ENCODE measurements around the gene FGF18. TPM values are rescaled to one million over a fixed set of nuclear protein-coding genes. Genes with fewer than 3 reads are reported as not detected.

Gene FGF18
- total and polyA plus RNA-seq, 10 of the 15 experiments (the other 5 are each of a cell fraction or from before 2014, with no cell fraction given): 0.03 to 0.10 (median 0.06) TPM; not detected in 5

DNA sequence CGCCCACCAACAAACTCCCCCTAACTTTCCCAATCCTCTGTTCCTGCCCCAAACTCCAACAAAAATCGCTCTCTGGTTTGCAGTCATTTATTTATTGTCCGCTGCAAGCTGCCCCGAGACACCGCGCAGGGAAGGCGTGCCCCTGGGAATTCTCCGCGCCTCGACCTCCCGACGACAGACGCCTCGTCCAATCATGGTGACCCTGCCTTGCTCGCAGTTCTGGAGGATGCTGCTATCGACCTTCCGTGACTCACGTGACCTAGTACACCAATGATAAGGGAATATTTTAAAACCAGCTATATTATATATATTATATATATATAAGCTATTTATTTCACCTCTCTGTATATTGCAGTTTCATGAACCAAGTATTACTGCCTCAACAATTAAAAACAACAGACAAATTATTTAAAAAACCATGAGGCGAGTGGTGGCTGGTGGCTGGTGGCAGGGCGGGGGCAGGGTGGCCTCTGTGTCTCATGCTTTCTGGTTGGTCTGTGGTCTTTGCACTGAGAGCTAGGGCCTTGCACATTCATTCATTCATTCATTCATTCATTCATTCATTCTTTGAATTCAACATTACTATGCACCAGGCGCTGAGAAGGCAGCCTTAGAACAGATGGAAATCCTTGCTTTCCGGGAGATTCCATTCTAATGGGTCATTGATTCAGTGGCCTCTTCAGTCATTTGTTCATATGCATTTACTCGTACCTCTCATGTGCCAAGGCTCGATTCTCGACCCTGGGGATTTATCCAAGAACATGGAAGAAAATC, 37.9 kb downstream of the FGF18 start:
- no peak overlapping the region for H2AFZ ChIP-seq (ENCODE audit: control insufficient read depth, low read depth, low read length)
- ATAC-seq: no peak
- no peak overlapping the region for H3K4me2 ChIP-seq (ENCODE audit: control insufficient read depth, insufficient read depth)
- BruUV-seq (replicated peaks): no TSS peak
- FAIRE-seq: no peak
- H3K4me3 ChIP-seq: no peak overlapping the region
- RAD21 ChIA-PET (ENCODE audit: unreplicated experiment): no interaction called here
- H3K9ac ChIP-seq (ENCODE audit: control insufficient read depth, insufficient read depth, low read length): no peak overlapping the region
- H3K27ac ChIP-seq (ENCODE audit: control insufficient read depth, insufficient read depth): no peak overlapping the region
- intact Hi-C loops (cut with micrococcal nuclease; ENCODE audit: unreplicated experiment): no loop called here
- peaks cover 0 to 1% of the 10 kb centered on the region in 2 experiments; a peak in 2 of 4 replicates for H3K27me3 ChIP-seq (replicated peaks in 1 of 2; ENCODE audit: control insufficient read depth in 2 of 2, insufficient read depth in 2 of 2, low read length in 1 of 2)
- no peaks in the 10 kb centered on the region for H3K36me3 ChIP-seq (ENCODE audit: control insufficient read depth in 2 of 2, insufficient read depth in 2 of 2, low read length in 1 of 2)
- SMC1A ChIA-PET (ENCODE audit: uncharacterized antibody, unreplicated experiment): no interaction called here
- H3K4me1 ChIP-seq (ENCODE audit: control insufficient read depth, insufficient read depth, low read length): no peaks in the 10 kb centered on the region
- DNase-seq (ENCODE audit: low read depth, low spot score): no peak
- no peaks in the 10 kb centered on the region for H3K79me2 ChIP-seq (ENCODE audit: control insufficient read depth, insufficient read depth, low read length)
- no peaks in the 10 kb centered on the region for H4K20me1 ChIP-seq (ENCODE audit: control insufficient read depth, insufficient read depth)
- POLR2A ChIA-PET: no interaction called here
- CTCF ChIA-PET: no interaction called here
- in situ Hi-C loops (cut with MboI): no loop called here
- no peaks in the 10 kb centered on the region for H3K9me3 ChIP-seq (replicated peaks; ENCODE audit: control insufficient read depth, insufficient read depth, low read length)
- 59% methylated on average over 24 of the region's 25 CpGs for WGBS (ENCODE audit: insufficient coverage, insufficient replicate concordance, low lambda C conversion rate, missing lambda C conversion rate)
- TF ChIP-seq NR2C2 (IDR thresholded peaks at IDR 0.05; ENCODE audit: borderline replicate concordance, control insufficient read depth, insufficient read length, low read depth) (no peak), IKZF2 (IDR thresholded peaks at IDR 0.05) (no peak), SUPT20H (IDR thresholded peaks at IDR 0.05; ENCODE audit: borderline replicate concordance, control insufficient read depth, low read depth, low read length) (no peak), NFIC (IDR thresholded peaks at IDR 0.05; ENCODE audit: low read depth, low read length) (no peak), SUZ12 (IDR thresholded peaks at IDR 0.05; ENCODE audit: unreplicated experiment) (no peak), BMI1 (IDR thresholded peaks at IDR 0.05; ENCODE audit: borderline replicate concordance) (no peak), ZNF622 (IDR thresholded peaks at IDR 0.05) (no peak), HDAC6 (IDR thresholded peaks at IDR 0.05; ENCODE audit: unreplicated experiment) (no peak), SMAD5 (IDR thresholded peaks at IDR 0.05; ENCODE audit: low read depth) (no peak)
- TF ChIP-seq, protein P1, sequence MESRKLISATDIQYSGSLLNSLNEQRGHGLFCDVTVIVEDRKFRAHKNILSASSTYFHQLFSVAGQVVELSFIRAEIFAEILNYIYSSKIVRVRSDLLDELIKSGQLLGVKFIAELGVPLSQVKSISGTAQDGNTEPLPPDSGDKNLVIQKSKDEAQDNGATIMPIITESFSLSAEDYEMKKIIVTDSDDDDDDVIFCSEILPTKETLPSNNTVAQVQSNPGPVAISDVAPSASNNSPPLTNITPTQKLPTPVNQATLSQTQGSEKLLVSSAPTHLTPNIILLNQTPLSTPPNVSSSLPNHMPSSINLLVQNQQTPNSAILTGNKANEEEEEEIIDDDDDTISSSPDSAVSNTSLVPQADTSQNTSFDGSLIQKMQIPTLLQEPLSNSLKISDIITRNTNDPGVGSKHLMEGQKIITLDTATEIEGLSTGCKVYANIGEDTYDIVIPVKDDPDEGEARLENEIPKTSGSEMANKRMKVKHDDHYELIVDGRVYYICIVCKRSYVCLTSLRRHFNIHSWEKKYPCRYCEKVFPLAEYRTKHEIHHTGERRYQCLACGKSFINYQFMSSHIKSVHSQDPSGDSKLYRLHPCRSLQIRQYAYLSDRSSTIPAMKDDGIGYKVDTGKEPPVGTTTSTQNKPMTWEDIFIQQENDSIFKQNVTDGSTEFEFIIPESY (IDR thresholded peaks at IDR 0.05): no peak
- TF ChIP-seq, protein P2, sequence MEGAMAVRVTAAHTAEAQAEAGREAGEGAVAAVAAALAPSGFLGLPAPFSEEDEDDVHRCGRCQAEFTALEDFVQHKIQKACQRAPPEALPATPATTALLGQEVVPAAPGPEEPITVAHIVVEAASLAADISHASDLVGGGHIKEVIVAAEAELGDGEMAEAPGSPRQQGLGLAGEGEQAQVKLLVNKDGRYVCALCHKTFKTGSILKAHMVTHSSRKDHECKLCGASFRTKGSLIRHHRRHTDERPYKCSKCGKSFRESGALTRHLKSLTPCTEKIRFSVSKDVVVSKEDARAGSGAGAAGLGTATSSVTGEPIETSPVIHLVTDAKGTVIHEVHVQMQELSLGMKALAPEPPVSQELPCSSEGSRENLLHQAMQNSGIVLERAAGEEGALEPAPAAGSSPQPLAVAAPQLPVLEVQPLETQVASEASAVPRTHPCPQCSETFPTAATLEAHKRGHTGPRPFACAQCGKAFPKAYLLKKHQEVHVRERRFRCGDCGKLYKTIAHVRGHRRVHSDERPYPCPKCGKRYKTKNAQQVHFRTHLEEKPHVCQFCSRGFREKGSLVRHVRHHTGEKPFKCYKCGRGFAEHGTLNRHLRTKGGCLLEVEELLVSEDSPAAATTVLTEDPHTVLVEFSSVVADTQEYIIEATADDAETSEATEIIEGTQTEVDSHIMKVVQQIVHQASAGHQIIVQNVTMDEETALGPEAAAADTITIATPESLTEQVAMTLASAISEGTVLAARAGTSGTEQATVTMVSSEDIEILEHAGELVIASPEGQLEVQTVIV (IDR thresholded peaks at IDR 0.05; ENCODE audit: borderline replicate concordance, partially characterized antibody): no peak
- TF ChIP-seq, protein P3, sequence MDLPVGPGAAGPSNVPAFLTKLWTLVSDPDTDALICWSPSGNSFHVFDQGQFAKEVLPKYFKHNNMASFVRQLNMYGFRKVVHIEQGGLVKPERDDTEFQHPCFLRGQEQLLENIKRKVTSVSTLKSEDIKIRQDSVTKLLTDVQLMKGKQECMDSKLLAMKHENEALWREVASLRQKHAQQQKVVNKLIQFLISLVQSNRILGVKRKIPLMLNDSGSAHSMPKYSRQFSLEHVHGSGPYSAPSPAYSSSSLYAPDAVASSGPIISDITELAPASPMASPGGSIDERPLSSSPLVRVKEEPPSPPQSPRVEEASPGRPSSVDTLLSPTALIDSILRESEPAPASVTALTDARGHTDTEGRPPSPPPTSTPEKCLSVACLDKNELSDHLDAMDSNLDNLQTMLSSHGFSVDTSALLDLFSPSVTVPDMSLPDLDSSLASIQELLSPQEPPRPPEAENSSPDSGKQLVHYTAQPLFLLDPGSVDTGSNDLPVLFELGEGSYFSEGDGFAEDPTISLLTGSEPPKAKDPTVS (IDR thresholded peaks at IDR 0.05; ENCODE audit: low read depth, low read length): no peak
- TF ChIP-seq, protein P4, sequence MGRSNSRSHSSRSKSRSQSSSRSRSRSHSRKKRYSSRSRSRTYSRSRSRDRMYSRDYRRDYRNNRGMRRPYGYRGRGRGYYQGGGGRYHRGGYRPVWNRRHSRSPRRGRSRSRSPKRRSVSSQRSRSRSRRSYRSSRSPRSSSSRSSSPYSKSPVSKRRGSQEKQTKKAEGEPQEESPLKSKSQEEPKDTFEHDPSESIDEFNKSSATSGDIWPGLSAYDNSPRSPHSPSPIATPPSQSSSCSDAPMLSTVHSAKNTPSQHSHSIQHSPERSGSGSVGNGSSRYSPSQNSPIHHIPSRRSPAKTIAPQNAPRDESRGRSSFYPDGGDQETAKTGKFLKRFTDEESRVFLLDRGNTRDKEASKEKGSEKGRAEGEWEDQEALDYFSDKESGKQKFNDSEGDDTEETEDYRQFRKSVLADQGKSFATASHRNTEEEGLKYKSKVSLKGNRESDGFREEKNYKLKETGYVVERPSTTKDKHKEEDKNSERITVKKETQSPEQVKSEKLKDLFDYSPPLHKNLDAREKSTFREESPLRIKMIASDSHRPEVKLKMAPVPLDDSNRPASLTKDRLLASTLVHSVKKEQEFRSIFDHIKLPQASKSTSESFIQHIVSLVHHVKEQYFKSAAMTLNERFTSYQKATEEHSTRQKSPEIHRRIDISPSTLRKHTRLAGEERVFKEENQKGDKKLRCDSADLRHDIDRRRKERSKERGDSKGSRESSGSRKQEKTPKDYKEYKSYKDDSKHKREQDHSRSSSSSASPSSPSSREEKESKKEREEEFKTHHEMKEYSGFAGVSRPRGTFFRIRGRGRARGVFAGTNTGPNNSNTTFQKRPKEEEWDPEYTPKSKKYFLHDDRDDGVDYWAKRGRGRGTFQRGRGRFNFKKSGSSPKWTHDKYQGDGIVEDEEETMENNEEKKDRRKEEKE (IDR thresholded peaks at IDR 0.05): no peak
